Measurements from ENCODE around the gene NRSN1.

NRSN1 gene

GRCh38 chr6:24148684-24149083, 22.7 kb downstream of the NRSN1 start:
- no peaks in the 10 kb centered on the region for H3K27me3 ChIP-seq (replicated peaks)
- TF ChIP-seq CTCF (IDR thresholded peaks at IDR 0.05; ENCODE audit: low read depth, low read length, missing control alignments) = no peak
- H3K36me3 ChIP-seq (replicated peaks) = no peaks in the 10 kb centered on the region
- DNase-seq = no peak
- no peak overlapping the region for H3K27ac ChIP-seq
- H3K4me3 ChIP-seq (ENCODE audit: low read depth, low read length) = no peak overlapping the region
- in situ Hi-C loops (cut with HindIII; ENCODE audit: low pct_ligation_motif_present, low sequenced_read_pairs) = no loop called here

- no peaks in the 10 kb centered on the region for H3K36me3 ChIP-seq (replicated peaks)
- in situ Hi-C loops (cut with HindIII; ENCODE audit: low pct_ligation_motif_present, low sequenced_read_pairs) = no loop called here
Measured at GRCh38 chr6:24149296-24149695, 23.3 kb downstream of the NRSN1 start.

GRCh38 chr6:24149836-24150235, 23.8 kb downstream of the NRSN1 start:
- TF ChIP-seq CTCF (IDR thresholded peaks at IDR 0.05; ENCODE audit: low read depth, low read length, missing control alignments) = no peak
- Histone ChIP-seq H3K4me3 (ENCODE audit: low read depth, low read length) (no peak overlapping the region), H3K27me3 (replicated peaks) (no peaks in the 10 kb centered on the region), H3K27ac (no peak overlapping the region), H3K36me3 (replicated peaks) (no peaks in the 10 kb centered on the region)
- in situ Hi-C loops (cut with HindIII; ENCODE audit: low pct_ligation_motif_present, low sequenced_read_pairs) = no loop called here
- no peak for DNase-seq

More at GRCh38 chr6:24149296-24149695, 23.3 kb downstream of the NRSN1 start:
- no peak for TF ChIP-seq CTCF (IDR thresholded peaks at IDR 0.05; ENCODE audit: low read depth, low read length, missing control alignments)
- H3K27me3 ChIP-seq (replicated peaks) = no peaks in the 10 kb centered on the region
- DNase-seq = no peak
- no peak overlapping the region for H3K4me3 ChIP-seq (ENCODE audit: low read depth, low read length)
- H3K27ac ChIP-seq = no peak overlapping the region

- no peak for TF ChIP-seq CTCF (IDR thresholded peaks at IDR 0.05; ENCODE audit: low read depth, low read length, missing control alignments)
- no peak for DNase-seq
- Histone ChIP-seq H3K27ac (no peak overlapping the region), H3K4me3 (ENCODE audit: low read depth, low read length) (no peak overlapping the region), H3K36me3 (replicated peaks) (no peaks in the 10 kb centered on the region), H3K27me3 (replicated peaks) (no peaks in the 10 kb centered on the region)
- in situ Hi-C loops (cut with HindIII; ENCODE audit: low pct_ligation_motif_present, low sequenced_read_pairs) = no loop called here
Measured at GRCh38 chr6:24152014-24152413, 26.0 kb downstream of the NRSN1 start.

GRCh38 chr6:24154121-24154520, 28.1 kb downstream of the NRSN1 start:
- H3K4me3 ChIP-seq (ENCODE audit: low read depth, low read length) = no peak overlapping the region
- TF ChIP-seq CTCF (IDR thresholded peaks at IDR 0.05; ENCODE audit: low read depth, low read length, missing control alignments) = no peak
- no peaks in the 10 kb centered on the region for H3K27me3 ChIP-seq (replicated peaks)
- no peaks in the 10 kb centered on the region for H3K36me3 ChIP-seq (replicated peaks)
- DNase-seq = no peak
- in situ Hi-C loops (cut with HindIII; ENCODE audit: low pct_ligation_motif_present, low sequenced_read_pairs) = no loop called here
- H3K27ac ChIP-seq = no peak overlapping the region

- H3K4me3 ChIP-seq (ENCODE audit: low read depth, low read length) = no peak overlapping the region
- no peak for DNase-seq
- H3K27me3 ChIP-seq (replicated peaks) = no peaks in the 10 kb centered on the region
- in situ Hi-C loops (cut with HindIII; ENCODE audit: low pct_ligation_motif_present, low sequenced_read_pairs) = no loop called here
- TF ChIP-seq CTCF (IDR thresholded peaks at IDR 0.05; ENCODE audit: low read depth, low read length, missing control alignments) = no peak
- H3K36me3 ChIP-seq (replicated peaks) = no peaks in the 10 kb centered on the region
- H3K27ac ChIP-seq = no peak overlapping the region
Measured at GRCh38 chr6:24157886-24158285, 31.9 kb downstream of the NRSN1 start.

Measured in brain microvascular endothelial cell (primary cell).